CD4-positive, alpha-beta T cell treated with Interleukin-2 at 100 ng/mL for 4 hours (primary cell): ENCODE data around the gene IFI30.

Experiments
- DNase-seq: peaks from one replicate; pipeline ENCODE4 v3.0.0-alpha.2; 2020; ENCODE audit warnings: low spot score

Gene IFI30

DNA sequence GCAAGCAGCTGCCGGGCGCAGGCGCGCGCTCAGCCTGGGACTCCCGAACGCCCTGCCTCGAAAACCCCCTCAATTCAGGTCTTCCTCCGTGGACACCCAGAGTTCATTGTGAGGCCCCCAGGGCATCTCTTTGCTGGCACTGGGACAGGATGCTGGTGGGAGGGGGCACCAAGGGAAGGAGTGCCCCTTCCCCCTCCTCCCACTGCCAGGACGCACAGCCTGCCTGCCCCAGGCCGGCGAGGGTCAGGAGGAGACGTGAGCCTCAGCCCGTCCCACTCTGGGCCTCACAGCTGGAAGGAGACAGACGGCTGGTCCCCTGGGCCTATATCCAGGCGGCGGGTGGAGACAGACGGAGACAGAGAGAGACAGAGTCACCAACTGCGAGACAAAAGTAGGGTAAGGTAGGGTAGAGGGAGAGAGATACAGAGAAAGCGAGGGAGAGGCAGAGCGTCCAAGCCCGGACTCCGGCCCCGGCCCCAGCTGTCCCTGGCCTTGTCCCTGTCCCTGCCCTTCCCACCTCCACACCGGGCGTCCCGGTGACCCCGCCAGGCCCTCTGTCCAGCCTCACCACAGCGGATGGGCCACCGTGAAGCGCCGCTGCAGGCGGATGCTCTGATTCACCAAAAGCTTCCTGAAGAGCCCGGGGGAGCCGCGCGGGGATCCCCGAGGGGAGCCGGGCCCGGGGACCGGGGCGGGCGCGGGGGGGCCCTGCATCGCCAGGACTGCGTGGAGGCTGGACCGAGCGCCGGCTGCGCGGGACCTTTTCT, 52.3 kb downstream of the IFI30 start, which contains the start of gene PDE4C:
Gene PDE4C, minus strand, starts transcription at position 737 of the 767 bp plus-strand sequence. Its CDS starts 23 bp downstream, at position 714.
- DNase-seq, result no peak

- no peak for DNase-seq
Measured at GRCh38 chr19:18226956-18227780, 53.6 kb downstream of the IFI30 start.
